Neural cell (in vitro differentiated cells): ENCODE data around the gene CEACAM19.

Source experiments
- POLR2AphosphoS5 ChIP-seq: IDR thresholded peaks from 2 replicates; pipeline ENCODE4 v1.6.1; 2012
- TF ChIP-seq, protein P1 (sequence below): fragments of 450-650 bp; IDR thresholded peaks from 2 replicates; pipeline ENCODE4 v1.5.1; 2014; ENCODE audit warnings: antibody characterized with exemption, mild to moderate bottlenecking, moderate library complexity; ENCODE audit not compliant: poor library complexity, severe bottlenecking

DNA sequence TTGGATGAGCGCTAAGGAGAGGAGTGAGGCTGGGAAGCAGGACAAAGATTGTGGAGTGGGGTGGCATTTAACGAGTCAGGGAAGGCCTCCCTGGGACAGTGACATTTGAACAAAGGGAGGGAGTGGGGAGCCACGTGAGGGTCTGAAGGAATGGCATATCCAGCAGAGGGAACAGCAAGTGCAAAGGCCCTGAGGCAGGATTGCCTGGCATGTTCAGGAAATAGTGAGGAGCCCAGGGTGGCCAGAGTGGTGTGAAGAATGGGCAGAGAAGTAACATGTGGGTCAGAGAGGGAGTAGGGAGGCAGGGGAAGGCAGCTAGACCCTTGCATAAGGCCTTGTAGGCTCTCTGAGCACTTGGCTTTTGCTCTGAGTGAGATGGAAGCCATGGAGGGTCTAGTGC, 42.5 kb upstream of the CEACAM19 start:
- TF ChIP-seq, protein P1, sequence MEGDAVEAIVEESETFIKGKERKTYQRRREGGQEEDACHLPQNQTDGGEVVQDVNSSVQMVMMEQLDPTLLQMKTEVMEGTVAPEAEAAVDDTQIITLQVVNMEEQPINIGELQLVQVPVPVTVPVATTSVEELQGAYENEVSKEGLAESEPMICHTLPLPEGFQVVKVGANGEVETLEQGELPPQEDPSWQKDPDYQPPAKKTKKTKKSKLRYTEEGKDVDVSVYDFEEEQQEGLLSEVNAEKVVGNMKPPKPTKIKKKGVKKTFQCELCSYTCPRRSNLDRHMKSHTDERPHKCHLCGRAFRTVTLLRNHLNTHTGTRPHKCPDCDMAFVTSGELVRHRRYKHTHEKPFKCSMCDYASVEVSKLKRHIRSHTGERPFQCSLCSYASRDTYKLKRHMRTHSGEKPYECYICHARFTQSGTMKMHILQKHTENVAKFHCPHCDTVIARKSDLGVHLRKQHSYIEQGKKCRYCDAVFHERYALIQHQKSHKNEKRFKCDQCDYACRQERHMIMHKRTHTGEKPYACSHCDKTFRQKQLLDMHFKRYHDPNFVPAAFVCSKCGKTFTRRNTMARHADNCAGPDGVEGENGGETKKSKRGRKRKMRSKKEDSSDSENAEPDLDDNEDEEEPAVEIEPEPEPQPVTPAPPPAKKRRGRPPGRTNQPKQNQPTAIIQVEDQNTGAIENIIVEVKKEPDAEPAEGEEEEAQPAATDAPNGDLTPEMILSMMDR, result no peak
- no peak for TF ChIP-seq POLR2AphosphoS5
